ENCODE data around the gene WDR90. TPM values are rescaled to one million over a fixed set of nuclear protein-coding genes. Genes with fewer than 3 reads are reported as not detected.

Gene WDR90
- total RNA-seq, 1 donor from 2014 or later: 23.2 TPM

DNA sequence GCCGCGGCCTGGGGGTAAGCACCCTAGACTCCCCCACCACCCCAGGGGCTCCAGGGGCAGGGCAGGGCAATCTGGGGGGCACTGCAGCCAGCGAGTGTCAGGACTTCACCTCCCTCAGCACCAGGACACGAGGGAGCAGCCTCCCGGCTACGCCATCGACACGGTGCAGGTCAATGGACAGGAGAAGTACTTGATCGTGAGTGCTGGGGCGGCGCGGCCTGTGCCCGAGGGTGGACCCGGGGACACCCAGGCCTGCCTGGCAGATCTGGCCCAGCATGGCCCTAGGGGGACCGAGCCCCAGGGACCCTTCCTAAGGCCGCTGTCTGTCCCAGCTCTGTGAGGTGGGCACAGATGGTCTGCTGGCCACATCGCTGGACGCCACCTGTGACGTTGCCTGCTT lies 23.2 kb downstream of the WDR90 start:
- H3K27me3 ChIP-seq: no peaks in the 10 kb centered on the region
- TF ChIP-seq, protein P1, sequence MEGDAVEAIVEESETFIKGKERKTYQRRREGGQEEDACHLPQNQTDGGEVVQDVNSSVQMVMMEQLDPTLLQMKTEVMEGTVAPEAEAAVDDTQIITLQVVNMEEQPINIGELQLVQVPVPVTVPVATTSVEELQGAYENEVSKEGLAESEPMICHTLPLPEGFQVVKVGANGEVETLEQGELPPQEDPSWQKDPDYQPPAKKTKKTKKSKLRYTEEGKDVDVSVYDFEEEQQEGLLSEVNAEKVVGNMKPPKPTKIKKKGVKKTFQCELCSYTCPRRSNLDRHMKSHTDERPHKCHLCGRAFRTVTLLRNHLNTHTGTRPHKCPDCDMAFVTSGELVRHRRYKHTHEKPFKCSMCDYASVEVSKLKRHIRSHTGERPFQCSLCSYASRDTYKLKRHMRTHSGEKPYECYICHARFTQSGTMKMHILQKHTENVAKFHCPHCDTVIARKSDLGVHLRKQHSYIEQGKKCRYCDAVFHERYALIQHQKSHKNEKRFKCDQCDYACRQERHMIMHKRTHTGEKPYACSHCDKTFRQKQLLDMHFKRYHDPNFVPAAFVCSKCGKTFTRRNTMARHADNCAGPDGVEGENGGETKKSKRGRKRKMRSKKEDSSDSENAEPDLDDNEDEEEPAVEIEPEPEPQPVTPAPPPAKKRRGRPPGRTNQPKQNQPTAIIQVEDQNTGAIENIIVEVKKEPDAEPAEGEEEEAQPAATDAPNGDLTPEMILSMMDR (IDR thresholded peaks at IDR 0.05): no peak
- DNase-seq (no peak), ATAC-seq (no peak)
- peaks cover 19% of the 10 kb centered on the region for H3K4me1 ChIP-seq
- H3K36me3 ChIP-seq: peaks cover 40% of the 10 kb centered on the region
- no peaks in the 10 kb centered on the region for H3K9me3 ChIP-seq
- intact Hi-C loops (cut with DNase I): no loop called here
- no peak overlapping the region for H3K27ac ChIP-seq
- H3K4me3 ChIP-seq: no peak overlapping the region

DNA sequence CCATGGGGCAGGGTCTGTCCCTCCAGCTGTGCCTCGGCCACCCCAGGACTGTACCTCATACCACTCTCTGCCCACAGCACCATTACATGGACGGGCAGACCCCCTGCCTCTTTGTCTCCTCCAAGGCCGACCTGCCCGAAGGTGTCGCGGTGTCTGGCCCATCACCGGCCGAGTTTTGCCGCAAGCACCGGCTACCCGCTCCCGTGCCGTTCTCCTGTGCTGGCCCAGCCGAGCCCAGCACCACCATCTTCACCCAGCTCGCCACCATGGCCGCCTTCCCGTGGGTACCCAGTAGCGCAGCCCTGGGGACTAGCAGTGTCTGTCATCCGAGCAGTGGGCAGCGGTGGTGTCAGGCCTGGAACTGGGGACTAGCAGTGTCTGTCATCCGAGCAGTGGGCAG lies 23.7 kb downstream of the WDR90 start:
- TF ChIP-seq, protein P1 (IDR thresholded peaks at IDR 0.05): no peak
- Histone ChIP-seq H3K4me3 (no peak overlapping the region), H3K36me3 (peaks cover 40% of the 10 kb centered on the region), H3K27ac (no peak overlapping the region), H3K9me3 (no peaks in the 10 kb centered on the region), H3K4me1 (peaks cover 15% of the 10 kb centered on the region), H3K27me3 (no peaks in the 10 kb centered on the region)
- ATAC-seq (no peak), DNase-seq (no peak)
- intact Hi-C loops (cut with DNase I): no loop called here

DNA sequence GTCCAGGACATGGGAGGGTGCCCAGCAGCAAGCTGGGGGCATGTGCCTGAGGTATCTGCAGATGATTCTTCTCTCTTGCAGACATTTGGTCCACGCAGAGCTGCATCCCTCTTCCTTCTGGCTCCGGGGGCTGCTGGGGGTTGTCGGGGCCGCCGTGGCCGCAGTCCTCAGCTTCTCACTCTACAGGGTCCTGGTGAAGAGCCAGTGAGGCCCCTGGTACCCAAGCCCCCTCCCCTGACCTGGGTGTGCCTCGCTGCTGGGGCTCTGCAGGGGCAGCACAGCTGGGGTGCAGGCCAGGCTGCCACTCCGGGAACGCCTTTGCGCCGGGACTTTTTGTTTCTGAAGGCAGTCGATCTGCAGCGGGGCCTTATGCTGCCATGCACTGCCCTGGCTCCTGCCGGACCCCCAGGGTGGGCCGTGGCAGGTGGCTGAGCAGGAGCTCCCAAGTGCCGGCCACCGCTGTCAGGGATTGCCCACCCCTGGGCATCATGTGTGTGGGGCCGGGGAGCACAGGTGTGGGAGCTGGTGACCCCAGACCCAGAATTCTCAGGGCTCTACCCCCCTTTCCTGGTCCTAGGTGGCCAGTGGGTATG lies 24.3 kb downstream of the WDR90 start:
- H3K4me1 ChIP-seq: peaks cover 15% of the 10 kb centered on the region
- intact Hi-C loops (cut with DNase I): no loop called here

DNA sequence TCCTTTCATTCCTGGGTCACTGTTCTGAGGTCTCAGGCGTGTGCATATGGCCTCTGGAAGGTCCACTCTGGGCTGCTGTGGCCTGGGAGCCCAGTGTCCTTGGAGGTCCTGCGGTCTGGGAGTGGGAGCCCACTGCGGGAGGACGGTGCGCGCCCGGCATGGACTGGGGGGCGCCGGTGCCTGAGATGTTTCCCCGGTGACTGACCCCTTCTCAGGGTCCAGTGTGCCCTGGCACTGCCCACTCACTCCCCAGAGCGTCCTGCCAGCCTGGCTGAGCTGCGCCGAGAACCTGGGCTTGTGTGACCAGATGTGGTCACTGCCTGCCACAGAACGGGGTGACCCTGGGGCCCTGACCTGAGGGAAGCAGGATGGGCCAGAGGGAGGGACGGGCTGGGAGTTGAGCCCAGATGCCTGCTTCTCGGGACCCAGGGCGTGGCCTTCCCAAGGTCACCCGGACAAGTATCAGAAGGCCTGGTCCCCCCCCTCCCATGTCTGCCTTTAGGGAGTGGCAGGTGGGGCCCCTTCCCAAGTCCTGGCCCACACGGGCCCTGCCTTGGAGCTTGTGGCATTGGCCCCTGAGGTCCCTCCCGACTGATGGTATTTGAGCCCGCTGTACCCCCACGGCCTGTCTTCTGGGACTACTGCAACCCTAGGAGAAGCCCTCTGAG lies 25.2 kb downstream of the WDR90 start:
- Histone ChIP-seq H3K36me3 (peaks cover 40% of the 10 kb centered on the region), H3K27me3 (no peaks in the 10 kb centered on the region), H3K27ac (no peak overlapping the region), H3K4me3 (no peak overlapping the region), H3K4me1 (peaks cover 10% of the 10 kb centered on the region), H3K9me3 (no peaks in the 10 kb centered on the region)
- DNase-seq (no peak), ATAC-seq (no peak)
- TF ChIP-seq, protein P1 (IDR thresholded peaks at IDR 0.05): no peak
- intact Hi-C loops (cut with DNase I): no loop called here

More for the DNA sequence above, 24.3 kb downstream of the WDR90 start:
- no peaks in the 10 kb centered on the region for H3K9me3 ChIP-seq
- no peak for DNase-seq
- H3K27ac ChIP-seq: no peak overlapping the region
- H3K4me3 ChIP-seq: no peak overlapping the region
- ATAC-seq: no peak
- TF ChIP-seq, protein P1 (IDR thresholded peaks at IDR 0.05): no peak
- H3K27me3 ChIP-seq: no peaks in the 10 kb centered on the region
- H3K36me3 ChIP-seq: peaks cover 40% of the 10 kb centered on the region

DNA sequence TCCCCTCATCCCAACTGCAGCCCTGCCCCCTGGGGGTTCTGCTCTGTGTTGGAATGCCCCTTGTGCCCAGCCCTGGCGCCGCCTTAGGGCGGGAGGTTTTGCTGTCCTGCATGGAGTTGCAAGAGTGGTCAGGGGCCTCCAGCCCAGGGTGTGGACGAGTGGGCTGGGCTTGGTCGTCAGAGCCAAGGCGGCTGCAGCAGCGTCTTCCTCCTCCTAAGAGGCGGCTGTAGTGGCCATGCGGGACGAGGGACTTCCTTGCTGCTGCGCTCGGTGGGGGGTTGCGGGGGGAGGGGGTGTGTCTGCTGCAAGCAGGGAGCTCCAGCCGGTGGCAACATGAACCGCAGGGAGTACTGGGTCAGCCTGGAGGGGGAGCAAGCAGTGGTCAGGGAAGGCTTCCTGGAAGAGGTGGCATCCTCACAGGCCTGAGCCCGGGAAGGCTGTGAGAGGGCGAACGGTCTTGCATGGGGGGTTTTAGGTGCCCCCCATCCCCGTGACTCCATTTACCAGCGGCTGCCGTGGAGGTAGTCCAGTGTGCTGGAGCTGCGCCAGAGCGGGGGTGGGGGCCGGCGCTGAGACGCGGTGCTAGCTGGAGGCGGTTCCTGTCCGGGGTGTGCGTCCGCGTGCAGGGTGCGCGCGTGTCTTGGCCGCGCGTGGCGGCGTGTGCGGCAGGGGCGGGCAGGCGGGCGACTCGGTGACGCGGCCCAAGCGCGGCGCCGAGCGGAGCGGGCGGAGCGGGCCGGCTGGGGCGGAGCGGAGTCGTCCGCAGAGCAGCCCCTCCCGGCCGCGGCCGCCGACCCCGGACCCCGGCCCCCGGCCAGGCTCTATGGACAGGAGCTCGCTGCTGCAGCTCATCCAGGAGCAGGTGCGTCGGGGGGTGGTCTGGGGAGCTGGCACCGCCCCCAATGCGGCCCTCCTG lies 26.1 kb downstream of the WDR90 start, which contains the start of gene RHBDL1:
Gene RHBDL1 (plus strand): TSS at position 704 of the 916 bp plus-strand sequence. CDS start 120 bp downstream, at position 824.
- no peak for DNase-seq
- H3K4me1 ChIP-seq: peaks cover 10% of the 10 kb centered on the region

More for the DNA sequence above, 26.1 kb downstream of the WDR90 start, which contains the start of gene RHBDL1:
- Histone ChIP-seq H3K27me3 (no peaks in the 10 kb centered on the region), H3K9me3 (no peaks in the 10 kb centered on the region), H3K27ac (no peak within 1 kb of the TSS), H3K4me3 (peak within 1 kb of the TSS; percentile 28), H3K36me3 (peaks cover 34% of the 10 kb centered on the region)
- intact Hi-C loops (cut with DNase I): no loop called here
- TF ChIP-seq, protein P1 (IDR thresholded peaks at IDR 0.05): no peak
- no peak for ATAC-seq
